Kidney (tissue), 14 donors: ENCODE results near the gene TTC31. TPM values are rescaled to one million over a fixed set of nuclear protein-coding genes. Genes with fewer than 3 reads are reported as not detected.

ENCODE experiments used
- DNase-seq, 5 donors: peaks; one replicate each; pipeline ENCODE4 v3.0.0-alpha.2; 2013 to 2020
- FAIRE-seq: peaks from 2 replicates; lab custom pipeline; 2012; peaks lifted over from hg19 to GRCh38; lab: Jason Lieb, UNC
- H3K27ac ChIP-seq, 2 donors: one replicate each; pipeline ENCODE4 v1.7.0; 2013; ENCODE audit warnings: low read depth in 2 of 2, low read length in 2 of 2, inconsistent platforms in 1 of 2
- H3K27me3 ChIP-seq: one replicate; pipeline ENCODE4 v1.7.1; 2013; ENCODE audit warnings: low read length, inconsistent platforms; ENCODE audit not compliant: control insufficient read depth, insufficient read depth
- H3K36me3 ChIP-seq, 3 donors: one replicate each; pipeline versions ENCODE4 v1.7.0 to v1.7.1; 2013; ENCODE audit warnings: low read length in 3 of 3, control low read depth in 1 of 3, inconsistent platforms in 1 of 3; ENCODE audit not compliant: insufficient read depth in 3 of 3, control insufficient read depth in 2 of 3
- H3K4me1 ChIP-seq, 3 donors: one replicate each; pipeline versions ENCODE4 v1.7.0 to v1.7.1; 2013; ENCODE audit warnings: low read length in 3 of 3, inconsistent platforms in 1 of 3, low read depth in 1 of 3; ENCODE audit not compliant: control insufficient read depth in 2 of 3, insufficient read depth in 2 of 3
- H3K4me3 ChIP-seq, 3 donors: one replicate each; pipeline versions ENCODE4 v1.7.0 to v1.8.1; 2013; ENCODE audit warnings: low read length in 3 of 3, control low read depth in 1 of 3, inconsistent platforms in 1 of 3
- H3K9ac ChIP-seq, 3 donors: one replicate each; pipeline versions ENCODE4 v1.7.0 to v1.7.1; 2013; ENCODE audit warnings: low read length in 3 of 3, control low read depth in 1 of 3, inconsistent platforms in 1 of 3
- H3K9me3 ChIP-seq, 3 donors: one replicate each; pipeline versions ENCODE4 v1.7.0 to v1.7.1; 2013; ENCODE audit warnings: low read length in 3 of 3, control low read depth in 1 of 3, inconsistent platforms in 1 of 3; ENCODE audit not compliant: control insufficient read depth in 2 of 3, insufficient read depth in 1 of 3
- intact Hi-C: fragments of 100-400 bp; cut with DNase I; formaldehyde crosslinking; loops from one replicate; pipeline ENCODE4 v1.11.1; 2022
- polyA plus RNA-seq: library from polyadenylated mRNA; stranded (reverse); fragments of 350-450 nt; fragmentation: Illumina TruSeq; extraction: RNeasy Lipid Tissue Mini Kit (QIAGEN cat#74804); gene quantifications from one replicate; pipeline ENCODE4 v1.2.3, GENCODE V29; 2014; ENCODE audit warnings: low read depth, low replicate concordance; ENCODE audit not compliant: insufficient read depth
- total RNA-seq: library from RNA; stranded (reverse); fragmentation: NEBNext Ultra II Directional; extraction: Animal tissue kit (Norgen Biotek cat#: 25700); gene quantifications from one replicate; pipeline ENCODE4 v1.2.1, GENCODE V29; 2021
- TF ChIP-seq, protein P1 (sequence below): IDR thresholded peaks from 3 replicates; pipeline ENCODE4 v1.5.1; 2012; ENCODE audit warnings: mild to moderate bottlenecking, moderate library complexity, borderline replicate concordance; ENCODE audit not compliant: insufficient read depth; ENCODE audit errors: extremely low read depth
- donor health status: control.
- donor health status: control.
- donor health status: control.
- donor health status: control.
- donor health status: control.
- donor health status: DM: yes; HTN: yes; CAD: no.
- donor health status: Normal renal cell carcinoma (clear cell type).

TTC31 gene
- total and polyA plus RNA-seq, 2 donors from 2014 or later = 11.5 to 29.1 TPM

DNA sequence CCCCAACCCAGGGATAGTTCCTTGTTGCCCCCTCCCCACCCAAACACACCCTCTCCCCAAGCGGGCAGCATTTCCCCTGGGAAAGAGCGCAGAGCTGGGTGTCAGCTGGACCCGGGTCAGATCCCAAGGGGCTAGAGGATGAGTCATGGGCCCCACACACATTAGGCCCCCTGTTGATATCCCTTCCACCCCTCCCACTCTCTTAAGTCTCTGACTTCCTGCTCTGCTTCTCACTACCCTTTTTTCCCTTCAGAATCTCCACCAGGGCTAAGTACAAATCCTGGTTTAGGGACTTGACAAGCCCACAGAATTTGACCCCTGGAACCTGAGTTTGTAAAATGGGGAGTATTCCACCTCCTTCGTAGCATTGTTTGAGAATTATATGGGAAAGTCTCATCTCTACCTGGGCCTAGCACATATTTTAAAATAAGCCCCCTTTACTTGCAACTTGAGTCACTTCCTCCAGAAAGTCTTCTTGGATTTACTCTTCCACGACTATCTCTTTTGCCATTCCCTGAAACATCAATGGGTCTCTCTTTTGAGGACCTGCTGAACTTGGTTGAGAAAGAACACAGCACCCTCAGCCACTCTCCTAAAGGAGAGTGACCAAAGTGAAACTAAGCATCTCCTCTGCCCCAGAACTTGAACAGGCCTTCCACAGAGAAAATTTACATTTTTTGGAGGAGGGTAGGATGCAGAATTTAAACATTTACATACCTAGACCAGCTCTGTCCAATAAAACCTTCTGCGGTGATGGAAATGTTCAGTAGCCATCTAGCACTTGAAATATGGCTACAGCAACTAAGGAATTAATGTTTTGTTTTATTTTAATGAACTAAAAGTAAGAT is 45.8 kb upstream of the TTC31 start:
- H3K27me3 ChIP-seq = no peaks in the 10 kb centered on the region
- H3K4me3 ChIP-seq = no peak overlapping the region
- peaks cover 0 to 4% (median 2%) of the 10 kb centered on the region in 3 donors for H3K36me3 ChIP-seq
- H3K9me3 ChIP-seq = no peaks in the 10 kb centered on the region
- H3K27ac ChIP-seq = no peak overlapping the region
- H3K4me1 ChIP-seq = peaks cover 5 to 23% (median 9%) of the 10 kb centered on the region in 3 donors
- DNase-seq (no peak), FAIRE-seq (no peak)
- H3K9ac ChIP-seq = no peak overlapping the region
- TF ChIP-seq, protein P1, sequence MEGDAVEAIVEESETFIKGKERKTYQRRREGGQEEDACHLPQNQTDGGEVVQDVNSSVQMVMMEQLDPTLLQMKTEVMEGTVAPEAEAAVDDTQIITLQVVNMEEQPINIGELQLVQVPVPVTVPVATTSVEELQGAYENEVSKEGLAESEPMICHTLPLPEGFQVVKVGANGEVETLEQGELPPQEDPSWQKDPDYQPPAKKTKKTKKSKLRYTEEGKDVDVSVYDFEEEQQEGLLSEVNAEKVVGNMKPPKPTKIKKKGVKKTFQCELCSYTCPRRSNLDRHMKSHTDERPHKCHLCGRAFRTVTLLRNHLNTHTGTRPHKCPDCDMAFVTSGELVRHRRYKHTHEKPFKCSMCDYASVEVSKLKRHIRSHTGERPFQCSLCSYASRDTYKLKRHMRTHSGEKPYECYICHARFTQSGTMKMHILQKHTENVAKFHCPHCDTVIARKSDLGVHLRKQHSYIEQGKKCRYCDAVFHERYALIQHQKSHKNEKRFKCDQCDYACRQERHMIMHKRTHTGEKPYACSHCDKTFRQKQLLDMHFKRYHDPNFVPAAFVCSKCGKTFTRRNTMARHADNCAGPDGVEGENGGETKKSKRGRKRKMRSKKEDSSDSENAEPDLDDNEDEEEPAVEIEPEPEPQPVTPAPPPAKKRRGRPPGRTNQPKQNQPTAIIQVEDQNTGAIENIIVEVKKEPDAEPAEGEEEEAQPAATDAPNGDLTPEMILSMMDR = no peak
- intact Hi-C loops = no loop called here

DNA sequence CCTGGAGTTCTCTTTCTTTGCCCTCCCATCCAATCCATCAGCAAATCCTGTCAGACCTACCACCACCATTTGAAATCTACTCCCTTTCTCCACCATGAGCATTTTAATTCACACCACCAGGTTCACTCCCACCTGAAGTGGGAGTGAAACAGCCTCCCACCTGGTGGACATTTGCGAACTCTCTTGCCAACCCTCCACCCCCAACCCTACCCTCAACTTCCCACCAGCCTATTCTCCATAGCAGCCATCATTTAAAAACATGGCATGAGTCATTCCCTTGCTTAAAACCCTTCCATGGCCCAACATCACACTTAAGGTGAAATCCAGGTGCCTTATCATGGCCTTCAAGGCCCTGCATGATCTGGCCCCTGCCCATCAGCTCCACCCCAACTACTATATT is 44.6 kb upstream of the TTC31 start:
- H3K36me3 ChIP-seq = no peaks in the 10 kb centered on the region
- no peak overlapping the region for H3K27ac ChIP-seq
- no peak overlapping the region for H3K9ac ChIP-seq
- no peak for DNase-seq
- H3K4me3 ChIP-seq = no peak overlapping the region
- TF ChIP-seq, protein P1 = no peak
- no peaks in the 10 kb centered on the region for H3K27me3 ChIP-seq
- FAIRE-seq = no peak
- intact Hi-C loops = no loop called here
- H3K4me1 ChIP-seq = peaks cover 9 to 19% (median 12%) of the 10 kb centered on the region in 3 donors
- no peaks in the 10 kb centered on the region for H3K9me3 ChIP-seq

DNA sequence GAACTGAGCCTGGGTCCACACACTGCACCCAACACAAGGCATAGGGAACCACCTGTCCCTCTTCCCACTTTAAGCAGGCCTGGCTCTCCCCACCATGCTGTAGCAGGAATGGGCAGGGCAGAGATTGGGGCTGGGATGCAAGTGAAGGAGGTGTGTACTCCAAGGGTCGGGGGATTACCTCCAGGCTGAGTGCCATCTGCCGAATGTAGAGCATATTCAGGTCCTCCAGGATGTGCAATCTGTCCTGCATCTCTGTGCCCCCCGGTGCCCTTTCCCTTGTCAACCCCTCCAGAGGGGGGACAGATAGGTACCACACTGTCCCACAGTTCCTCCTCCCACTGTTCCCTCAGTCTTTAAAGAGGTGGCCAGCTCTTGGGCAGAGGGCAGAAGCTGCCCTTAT is 43.5 kb upstream of the TTC31 start:
- TF ChIP-seq, protein P1 = no peak
- Histone ChIP-seq H3K4me3 (peak overlapping the region; percentile 66 to 85 (median 73)), H3K4me1 (peaks cover 9 to 19% (median 17%) of the 10 kb centered on the region in 3 donors), H3K27ac (no peak overlapping the region), H3K27me3 (no peaks in the 10 kb centered on the region), H3K36me3 (no peaks in the 10 kb centered on the region), H3K9ac (peak overlapping the region; percentile 27 to 85 (median 51)), H3K9me3 (no peaks in the 10 kb centered on the region)
- no peak for FAIRE-seq
- no peak for DNase-seq
- intact Hi-C loops = no loop called here
